Hypothalamus (tissue), 51 donors: ENCODE results near the gene CD6.

Experiments used
- DNase-seq, 51 donors: peaks; one replicate each; lab custom pipeline; 2025; lab: John Stamatoyannopoulos, UW

Gene CD6, protein sequence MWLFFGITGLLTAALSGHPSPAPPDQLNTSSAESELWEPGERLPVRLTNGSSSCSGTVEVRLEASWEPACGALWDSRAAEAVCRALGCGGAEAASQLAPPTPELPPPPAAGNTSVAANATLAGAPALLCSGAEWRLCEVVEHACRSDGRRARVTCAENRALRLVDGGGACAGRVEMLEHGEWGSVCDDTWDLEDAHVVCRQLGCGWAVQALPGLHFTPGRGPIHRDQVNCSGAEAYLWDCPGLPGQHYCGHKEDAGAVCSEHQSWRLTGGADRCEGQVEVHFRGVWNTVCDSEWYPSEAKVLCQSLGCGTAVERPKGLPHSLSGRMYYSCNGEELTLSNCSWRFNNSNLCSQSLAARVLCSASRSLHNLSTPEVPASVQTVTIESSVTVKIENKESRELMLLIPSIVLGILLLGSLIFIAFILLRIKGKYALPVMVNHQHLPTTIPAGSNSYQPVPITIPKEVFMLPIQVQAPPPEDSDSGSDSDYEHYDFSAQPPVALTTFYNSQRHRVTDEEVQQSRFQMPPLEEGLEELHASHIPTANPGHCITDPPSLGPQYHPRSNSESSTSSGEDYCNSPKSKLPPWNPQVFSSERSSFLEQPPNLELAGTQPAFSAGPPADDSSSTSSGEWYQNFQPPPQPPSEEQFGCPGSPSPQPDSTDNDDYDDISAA

DNA sequence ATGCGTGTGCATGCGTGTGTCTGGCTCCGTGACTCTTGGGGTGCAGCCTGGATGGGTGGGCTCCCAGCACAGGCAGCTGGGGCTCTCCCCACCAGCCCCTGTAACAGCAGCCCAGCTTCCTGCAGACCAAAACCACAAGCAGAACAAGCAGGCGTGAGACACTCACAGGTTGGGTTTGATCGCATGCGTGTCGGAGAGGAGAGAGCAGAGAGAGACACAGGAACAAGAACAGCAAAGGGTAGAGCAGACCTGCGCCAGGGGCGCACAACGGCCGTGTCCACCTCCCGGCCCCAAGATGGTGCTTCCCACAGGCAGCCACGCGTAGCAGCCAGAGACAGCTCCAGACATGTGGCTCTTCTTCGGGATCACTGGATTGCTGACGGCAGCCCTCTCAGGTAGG, at the start of gene CD6:
CD6 (plus strand) TSS at position 161 of the 400 bp plus-strand sequence; CDS start at position 347, 186 bp downstream.
- no peak for DNase-seq

DNA sequence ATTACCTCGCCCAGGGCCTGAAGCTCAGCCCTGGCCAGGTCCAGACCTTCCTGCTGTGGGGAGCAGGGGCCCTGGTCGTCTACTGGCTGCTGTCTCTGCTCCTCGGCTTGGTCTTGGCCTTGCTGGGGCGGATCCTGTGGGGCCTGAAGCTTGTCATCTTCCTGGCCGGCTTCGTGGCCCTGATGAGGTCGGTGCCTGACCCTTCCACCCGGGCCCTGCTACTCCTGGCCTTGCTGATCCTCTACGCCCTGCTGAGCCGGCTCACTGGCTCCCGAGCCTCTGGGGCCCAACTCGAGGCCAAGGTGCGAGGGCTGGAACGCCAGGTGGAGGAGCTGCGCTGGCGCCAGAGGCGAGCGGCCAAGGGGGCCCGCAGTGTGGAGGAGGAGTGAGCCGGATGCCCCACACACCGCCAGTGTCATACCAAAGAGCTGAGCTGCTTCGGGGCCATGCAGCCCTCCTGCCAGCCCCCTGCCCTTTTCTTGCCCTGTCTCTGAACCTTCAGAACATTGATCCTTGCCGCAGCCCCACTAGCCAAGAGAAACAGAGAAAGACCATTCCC, 49.6 kb upstream of the CD6 start:
- DNase-seq = no peak

DNA sequence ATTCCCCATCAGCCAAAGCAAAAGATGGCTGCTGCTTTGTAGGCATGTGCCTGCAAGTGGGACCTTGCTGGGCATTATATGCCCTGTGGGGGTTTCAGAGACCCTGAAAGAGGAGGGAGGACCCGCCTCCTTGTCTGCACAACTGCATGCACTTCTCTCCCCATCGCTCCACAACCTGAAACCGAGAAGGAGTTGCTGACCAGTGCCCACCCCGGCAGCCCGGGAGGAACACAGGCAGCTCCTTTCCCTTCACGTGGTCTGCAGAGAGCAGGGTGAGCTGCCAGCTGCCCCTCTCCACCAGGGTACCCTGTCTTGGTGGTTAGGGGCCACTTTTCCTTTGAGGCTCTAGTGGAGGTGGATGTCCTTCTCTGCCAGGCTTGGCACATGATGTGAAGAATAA, 48.6 kb upstream of the CD6 start:
- no peak for DNase-seq

DNA sequence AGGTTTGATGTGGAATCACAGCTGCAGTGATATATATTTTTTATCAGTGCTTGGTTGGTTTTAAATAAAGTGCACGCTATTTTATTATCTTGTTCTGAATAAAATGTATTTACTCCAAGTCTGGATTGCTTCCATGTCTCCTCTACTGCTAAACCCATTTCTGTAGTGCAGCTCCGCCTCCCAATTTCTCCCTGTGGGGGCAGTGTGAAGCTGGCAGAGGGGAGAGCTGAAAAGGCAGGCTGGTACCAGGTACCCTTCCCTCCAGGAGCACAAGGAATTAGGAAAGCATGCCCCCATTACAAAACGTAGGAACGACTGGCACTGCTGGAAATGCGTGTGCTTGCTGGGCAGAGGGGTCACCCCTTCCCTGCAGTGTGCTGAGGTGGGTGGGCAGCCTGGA, 48.2 kb upstream of the CD6 start:
- DNase-seq = no peak

DNA sequence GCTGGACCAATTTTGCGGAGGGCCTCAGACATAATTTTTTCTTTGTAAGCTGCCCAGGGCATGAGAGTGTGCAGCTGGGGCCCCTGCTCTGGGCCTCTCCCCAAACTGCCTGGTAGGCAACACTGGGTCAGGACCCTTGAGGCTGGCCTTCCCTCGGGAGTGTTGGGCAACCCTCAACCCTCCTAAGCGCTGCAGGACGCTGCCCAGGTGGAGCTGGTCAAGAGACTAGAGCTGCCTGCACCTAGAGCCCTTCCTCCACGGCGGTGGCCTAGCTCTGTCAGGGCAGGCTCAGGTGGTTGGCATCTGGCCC, 47.7 kb upstream of the CD6 start:
- DNase-seq = no peak

DNA sequence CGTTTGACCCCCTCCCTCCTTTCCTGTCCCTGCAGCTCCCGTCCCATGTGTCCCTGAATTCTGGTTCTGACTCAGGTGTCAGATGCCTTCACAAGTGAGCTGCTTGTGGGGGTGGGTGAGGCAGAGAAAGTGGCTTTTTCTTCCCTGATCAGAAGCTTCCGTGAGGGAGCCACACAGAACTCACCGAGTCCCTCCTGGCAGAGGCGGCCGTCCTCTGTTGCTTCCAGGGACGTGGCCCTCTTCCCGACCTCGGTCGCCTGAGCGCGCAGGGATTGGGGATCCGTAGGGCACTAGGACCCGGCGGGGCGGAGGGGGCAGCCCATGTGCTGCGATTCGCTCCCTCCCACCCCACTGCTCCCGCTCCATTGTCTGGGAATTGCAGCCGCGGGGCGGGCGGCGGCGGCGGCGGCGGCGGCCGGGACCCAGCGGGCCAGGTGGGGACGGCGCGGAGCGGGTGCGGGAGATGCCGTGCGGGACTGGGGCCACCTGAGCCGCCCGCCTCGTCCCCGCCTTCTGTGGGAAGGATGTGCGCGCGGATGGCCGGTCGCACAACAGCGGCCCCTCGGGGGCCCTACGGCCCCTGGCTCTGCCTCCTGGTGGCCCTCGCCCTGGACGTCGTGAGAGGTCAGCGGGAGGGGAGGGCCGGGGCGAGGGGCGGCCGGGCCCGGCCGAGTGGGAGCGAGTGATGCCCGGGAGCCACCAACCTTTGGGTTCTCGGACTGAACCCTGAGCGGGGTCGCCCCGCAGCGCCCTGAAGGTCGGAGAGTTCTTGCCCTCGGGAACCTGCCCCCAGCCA, 47.2 kb upstream of the CD6 start, which contains the start of gene TMEM132A:
TMEM132A (plus strand) TSS at position 351 of the 796 bp plus-strand sequence; CDS start at position 525, 174 bp downstream.
- DNase-seq = peak in 48 of 51 donors; percentile 16 to 89 (median 70)

DNA sequence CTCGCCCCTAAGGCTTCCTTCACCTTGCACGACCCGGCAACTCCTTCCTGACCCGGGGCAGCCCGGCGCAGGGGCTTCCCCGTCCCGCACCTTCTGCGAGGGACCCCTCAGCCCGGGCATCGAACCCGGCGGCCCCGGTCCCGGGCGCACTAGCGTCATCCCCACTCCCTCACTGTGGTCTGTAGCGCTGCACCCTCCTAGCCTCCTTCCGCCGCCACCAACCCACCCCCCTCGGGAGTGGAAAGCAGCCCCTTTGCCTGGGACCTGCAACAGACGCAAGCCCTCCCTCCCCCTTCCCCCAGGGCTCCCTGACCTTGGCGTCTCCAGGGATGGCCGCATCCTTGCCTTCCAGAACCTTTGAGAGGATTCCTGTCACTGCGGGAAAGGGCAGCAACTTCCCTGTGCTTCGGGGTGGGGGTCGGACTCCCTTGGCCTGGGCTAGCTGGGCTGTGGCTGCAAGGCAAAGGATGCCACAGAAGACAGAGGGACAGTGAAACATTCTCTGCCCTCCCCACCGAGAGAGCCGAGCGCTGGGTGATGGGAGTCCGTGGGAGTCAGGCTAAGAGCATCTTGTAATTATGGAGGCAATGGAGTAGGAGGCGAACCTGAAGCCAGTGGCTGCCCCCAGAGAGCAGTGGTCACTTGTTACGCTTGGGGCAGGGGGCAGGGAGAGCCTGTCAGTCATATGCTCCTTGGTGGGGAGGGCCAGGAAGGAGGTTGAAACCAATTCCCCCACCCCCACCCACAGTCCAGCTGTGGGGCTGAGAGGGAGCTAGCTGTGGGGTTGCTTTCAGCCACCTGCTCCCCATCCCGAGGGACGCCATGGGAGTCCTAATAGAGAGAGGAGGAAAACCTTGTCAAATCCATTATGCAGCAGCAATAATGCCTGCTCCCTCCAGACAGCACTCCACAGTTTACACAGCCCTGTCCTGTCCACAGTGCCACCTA, 46.3 kb upstream of the CD6 start:
- DNase-seq = peak in 5 of 51 donors; percentile 12 to 56 (median 46)

DNA sequence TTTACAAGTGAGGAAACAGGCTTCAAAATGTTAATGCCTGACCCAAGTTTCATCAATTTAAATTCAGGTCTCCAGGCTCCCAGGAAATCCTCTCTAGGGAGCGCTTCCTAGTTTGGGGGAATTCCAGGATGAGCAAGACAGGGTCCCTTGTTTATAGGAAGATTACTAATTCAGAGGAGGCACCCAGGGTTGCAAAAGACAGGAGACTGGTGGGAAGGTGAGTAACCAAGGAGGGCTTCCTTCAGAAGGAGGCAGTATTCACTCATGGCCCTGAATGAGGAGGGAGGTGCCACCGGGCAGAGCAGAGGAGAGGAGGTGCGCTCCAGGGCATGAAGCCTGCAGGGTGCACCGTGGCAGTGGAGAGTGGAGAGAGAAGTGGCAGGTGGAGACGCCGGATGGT, 45.6 kb upstream of the CD6 start:
- DNase-seq = peak in 1 of 51 donors; percentile 56

DNA sequence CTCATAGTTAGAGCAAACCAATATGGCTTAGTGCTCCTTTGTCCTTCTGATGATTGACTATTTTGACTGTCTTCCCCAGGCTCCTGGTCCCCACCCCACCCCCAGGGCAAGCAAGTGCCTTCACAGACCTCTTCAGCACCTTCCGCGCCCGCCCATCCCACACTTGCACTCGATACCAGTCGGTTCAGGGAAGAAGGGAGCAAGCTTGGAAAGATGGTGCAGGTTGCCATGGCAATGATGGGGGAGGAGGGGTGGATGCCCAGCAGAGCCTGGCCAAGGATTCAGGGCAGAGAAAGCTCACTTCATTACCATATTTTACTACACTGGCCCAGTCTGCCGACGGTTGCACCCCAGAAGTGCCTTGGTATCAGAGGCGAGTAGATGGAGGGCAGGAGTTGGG, 45.0 kb upstream of the CD6 start:
- DNase-seq = peak in 27 of 51 donors; percentile 10 to 73 (median 40)

DNA sequence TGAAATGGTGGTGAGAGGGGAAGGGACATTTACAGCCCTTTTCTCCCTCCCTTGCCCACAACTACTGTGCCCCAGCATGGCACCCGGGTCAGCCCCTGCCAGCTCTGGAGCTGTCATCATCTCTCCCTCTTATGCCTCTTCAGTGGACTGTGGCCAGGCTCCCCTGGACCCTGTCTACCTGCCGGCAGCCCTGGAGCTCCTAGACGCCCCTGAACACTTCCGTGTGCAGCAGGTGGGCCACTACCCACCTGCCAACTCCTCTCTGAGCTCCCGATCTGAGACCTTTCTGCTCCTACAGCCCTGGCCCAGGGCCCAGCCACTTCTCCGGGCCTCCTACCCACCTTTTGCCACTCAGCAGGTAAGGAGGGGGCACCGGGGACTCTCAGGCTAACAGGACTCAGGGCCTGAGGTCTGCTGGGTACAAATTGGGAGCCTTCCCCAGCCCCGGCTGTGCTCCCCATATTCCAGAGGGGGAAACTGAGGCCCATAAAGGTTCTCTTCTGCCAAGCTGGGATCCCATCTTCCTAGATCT, 44.4 kb upstream of the CD6 start:
- DNase-seq = no peak

DNA sequence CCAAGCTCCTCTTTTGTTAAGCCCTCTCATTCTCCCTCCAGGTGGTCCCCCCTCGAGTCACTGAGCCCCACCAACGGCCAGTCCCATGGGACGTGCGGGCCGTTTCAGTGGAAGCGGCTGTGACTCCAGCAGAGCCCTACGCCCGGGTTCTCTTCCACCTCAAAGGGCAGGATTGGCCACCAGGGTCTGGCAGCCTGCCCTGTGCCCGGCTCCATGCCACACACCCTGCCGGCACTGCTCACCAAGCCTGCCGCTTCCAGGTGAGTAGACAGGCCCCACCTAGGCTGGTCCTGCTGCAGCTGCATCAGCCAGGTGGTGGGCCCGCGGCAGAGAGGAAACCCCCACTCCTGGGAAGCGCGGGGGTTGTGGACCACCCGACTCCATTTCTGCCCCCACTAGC, 43.9 kb upstream of the CD6 start:
- DNase-seq = no peak

DNA sequence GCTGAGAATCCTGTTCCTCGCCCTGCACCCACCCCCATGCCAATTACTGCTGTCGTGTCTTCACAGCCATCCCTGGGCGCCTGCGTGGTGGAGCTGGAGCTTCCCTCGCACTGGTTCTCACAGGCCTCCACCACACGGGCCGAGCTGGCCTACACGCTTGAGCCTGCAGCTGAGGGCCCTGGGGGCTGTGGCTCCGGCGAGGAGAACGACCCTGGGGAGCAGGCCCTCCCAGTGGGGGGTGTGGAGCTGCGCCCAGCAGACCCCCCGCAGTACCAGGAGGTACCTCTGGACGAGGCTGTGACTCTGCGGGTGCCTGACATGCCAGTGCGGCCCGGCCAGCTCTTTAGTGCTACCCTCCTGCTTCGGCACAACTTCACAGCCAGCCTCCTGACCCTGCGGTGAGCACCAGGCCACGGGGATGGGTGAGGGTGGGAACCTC, 42.9 kb upstream of the CD6 start:
- DNase-seq = peak in 1 of 51 donors; percentile 55

DNA sequence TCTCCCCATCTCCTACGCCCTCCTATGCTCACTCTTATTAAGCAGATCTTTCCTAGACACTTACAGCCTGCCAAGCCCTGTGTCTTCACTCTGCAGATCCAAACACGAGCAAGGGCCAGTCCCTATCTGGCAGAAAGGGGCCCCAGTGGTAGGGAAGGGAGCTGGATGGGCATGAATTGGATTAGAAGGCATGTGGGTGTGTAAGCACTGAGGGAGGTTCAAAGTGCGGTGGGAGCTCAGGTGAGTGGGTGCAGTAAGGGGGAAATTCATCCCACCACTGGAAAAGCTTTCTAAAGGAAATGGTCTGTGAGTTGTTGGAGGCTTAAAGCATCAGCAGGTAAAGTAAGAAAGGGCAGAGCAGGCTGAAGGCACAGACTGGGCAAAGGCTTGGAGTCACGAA, 41.7 kb upstream of the CD6 start:
- no peak for DNase-seq

DNA sequence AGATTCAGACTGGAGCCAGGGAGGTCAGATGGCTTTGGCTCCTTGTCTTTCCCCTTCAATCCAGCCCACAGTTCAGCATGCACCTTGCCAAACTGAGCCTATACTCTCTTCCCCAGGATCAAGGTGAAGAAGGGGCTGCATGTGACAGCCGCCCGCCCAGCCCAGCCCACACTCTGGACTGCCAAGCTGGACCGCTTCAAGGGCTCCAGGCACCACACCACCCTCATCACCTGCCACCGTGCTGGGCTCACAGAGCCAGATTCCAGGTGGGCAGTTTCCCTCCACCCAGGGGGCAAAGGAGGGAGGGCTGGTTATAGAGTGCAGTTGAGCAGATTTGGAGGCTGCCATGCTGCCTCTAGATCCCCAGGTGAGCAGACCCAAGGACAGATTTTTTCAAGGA, 41.1 kb upstream of the CD6 start:
- DNase-seq = no peak

DNA sequence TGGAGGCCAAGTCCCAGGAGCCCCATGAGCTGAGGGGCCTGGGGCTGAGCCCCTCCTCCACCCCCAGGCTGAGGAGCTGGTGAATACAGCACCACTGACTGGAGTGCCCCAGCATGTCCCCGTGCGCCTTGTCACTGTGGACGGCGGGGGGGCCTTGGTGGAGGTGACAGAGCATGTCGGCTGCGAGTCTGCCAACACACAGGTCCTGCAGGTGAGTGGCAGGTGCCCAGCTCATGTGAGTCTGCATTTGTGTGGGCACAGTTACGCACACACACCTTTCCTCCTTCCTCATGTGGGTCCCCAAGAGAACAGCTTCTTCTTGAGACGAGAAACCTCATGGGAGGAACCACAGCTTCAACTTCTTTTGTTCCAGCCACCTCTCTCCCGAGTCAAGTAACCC, 39.6 kb upstream of the CD6 start:
- DNase-seq = no peak

DNA sequence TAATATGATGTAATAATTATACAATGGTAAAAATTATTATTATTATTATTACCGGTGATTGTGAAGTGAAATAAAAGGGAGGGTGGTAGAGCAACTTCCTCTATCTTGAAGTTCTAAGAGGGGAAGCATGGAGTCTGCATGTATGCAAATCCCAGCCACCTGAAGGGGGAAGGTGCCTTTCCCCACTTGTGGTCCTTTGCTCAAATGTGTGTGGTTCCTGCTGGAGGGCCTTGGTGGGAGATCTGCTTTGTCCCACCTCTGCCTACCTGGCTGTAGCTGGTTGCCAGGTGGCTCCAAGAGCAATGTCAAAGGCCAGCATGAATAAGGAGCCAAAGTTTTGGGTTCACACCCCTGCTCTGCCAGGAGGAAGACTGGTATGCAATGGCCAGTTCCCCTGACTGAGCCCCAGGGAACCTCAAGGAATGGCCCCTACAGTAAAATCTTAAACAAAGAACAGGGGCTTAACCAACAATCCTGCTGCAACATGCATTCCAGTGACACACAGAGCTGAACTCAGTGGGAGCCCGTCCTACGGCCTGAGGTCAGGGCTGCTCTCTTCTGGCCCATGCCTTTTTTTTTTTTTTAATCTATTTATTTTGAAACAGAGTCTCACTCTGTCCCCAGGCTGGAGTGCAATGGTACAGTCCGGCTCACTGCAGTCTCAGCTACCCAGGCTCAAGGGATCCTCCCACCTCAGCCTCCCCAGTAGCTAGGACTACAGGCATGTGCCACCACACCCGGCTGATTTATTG, 38.7 kb upstream of the CD6 start:
- DNase-seq = no peak

DNA sequence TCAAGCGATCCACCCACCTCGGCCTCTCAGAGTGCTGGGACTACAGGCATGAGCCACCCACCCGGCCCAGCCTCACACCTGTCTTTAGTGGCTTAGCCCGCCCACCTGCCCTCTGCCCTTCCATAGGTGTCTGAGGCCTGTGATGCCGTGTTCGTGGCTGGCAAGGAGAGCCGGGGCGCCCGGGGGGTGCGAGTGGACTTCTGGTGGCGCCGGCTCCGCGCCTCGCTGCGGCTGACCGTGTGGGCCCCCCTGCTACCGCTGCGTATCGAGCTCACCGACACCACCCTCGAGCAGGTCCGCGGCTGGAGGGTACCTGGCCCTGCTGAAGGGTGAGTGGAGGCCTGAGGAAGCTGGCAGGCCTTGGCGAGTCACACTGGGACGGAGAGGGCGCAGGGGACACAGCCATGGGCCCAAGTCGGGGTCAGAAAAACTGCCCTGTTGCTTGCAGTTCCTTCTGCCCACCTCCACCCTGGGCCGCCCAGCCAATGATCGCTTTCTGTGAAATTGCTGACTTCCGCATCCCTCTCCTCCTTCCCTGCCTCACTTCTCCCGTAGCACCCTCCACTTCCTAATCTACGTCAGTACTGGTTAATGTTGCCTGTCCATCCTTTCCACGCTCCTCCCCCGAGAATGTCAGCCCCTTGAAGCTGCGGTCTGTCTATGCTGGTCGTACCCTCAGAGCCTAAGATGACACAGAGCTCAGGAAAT, 37.9 kb upstream of the CD6 start:
- no peak for DNase-seq

DNA sequence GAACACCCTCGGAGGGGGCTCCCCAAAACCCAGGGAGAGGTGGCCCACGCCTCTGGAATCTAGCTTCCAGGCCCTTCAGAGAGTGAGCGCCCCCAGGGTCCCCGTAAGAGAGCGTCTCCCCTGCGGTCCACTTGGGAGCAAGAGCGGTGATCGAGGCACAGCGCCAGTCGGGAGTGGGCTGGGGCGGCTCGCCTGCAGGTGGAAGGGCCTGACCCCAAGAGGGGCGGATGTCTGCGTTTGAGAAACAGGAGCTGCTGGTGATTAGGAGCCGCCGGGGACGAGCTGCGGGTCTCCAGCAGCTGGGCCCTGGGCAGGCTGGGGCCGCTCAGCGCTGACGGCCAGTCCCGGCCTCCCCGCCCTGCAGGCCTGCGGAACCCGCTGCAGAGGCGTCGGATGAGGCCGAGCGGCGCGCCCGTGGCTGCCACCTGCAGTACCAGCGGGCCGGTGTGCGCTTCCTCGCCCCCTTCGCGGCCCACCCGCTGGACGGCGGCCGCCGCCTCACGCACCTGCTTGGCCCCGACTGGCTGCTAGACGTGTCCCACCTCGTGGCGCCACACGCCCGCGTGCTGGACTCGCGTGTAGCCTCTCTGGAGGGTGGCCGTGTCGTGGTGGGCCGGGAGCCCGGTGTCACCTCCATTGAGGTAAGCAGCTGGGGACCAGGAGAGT, 37.2 kb upstream of the CD6 start:
- DNase-seq = no peak
